ENCODE results near the gene TBX3. TPM values are rescaled to one million over a fixed set of nuclear protein-coding genes. Genes with fewer than 3 reads are reported as not detected.

The TBX3 gene
- polyA plus RNA-seq, 2 of the 4 experiments (the other 2 are of a cell fraction), result 22.8 to 28.0 TPM

DNA sequence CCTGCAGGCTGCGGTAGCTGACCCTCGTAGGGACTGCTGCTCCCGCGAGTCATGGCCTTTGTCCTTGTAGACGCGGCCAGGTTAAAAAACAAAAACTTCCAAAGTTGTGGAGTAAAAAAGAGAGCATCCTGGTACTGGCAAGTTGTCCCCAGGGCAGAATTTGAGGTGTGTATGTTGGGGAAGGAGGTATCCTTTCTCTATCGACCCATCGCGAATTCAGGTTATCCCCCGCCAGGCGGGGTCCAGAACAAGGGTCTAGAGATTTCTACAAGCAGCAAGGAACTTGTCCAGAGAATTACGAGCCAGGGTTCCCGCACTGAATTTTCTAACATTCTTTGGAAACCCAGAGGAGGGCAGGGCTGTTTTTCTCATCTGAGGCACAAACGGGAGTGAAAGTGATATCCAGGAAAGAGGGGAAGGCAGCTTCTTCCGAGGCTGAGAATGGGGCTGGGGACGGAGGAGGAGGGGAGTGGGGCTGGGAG is 16.3 kb downstream of the TBX3 start:
- no peaks in the 10 kb centered on the region for H3K9me3 ChIP-seq
- H3K4me1 ChIP-seq, result peaks cover 28% of the 10 kb centered on the region; the same call in 2 of the 3 replicates
- ChIA-PET CTCF (interaction anchor here (0.7 to 9.3 kb wide), 34 partner anchors 9 to 1279 kb away, joined by 3 to 113 read pairs (median 4); partner anchors contain the start of gene TBX3), POLR2A (interaction anchor here (0.8 to 1.6 kb wide), 4 partner anchors 11 to 1089 kb away, joined by 3 to 19 read pairs (median 6); partner anchors contain the start of gene TBX3)
- FAIRE-seq (no peak), DNase-seq (ENCODE audit: low read depth in 1 of 2, low spot score in 1 of 2) (no peak), ATAC-seq (peak in 1 of 2 experiments; percentile 2; a peak in 3 of 6 replicates)
- H3K4me3 ChIP-seq, result peak overlapping the region; percentile 57; the same call in 2 of the 3 replicates
- 45% methylated on average over 16 of the region's 16 CpGs for WGBS (ENCODE audit: missing lambda C conversion rate)
- H3K27ac ChIP-seq, result peak overlapping the region; percentile 84 to 92
- H3K4me2 ChIP-seq, result peak overlapping the region; percentile 83
- TF ChIP-seq, protein P1, sequence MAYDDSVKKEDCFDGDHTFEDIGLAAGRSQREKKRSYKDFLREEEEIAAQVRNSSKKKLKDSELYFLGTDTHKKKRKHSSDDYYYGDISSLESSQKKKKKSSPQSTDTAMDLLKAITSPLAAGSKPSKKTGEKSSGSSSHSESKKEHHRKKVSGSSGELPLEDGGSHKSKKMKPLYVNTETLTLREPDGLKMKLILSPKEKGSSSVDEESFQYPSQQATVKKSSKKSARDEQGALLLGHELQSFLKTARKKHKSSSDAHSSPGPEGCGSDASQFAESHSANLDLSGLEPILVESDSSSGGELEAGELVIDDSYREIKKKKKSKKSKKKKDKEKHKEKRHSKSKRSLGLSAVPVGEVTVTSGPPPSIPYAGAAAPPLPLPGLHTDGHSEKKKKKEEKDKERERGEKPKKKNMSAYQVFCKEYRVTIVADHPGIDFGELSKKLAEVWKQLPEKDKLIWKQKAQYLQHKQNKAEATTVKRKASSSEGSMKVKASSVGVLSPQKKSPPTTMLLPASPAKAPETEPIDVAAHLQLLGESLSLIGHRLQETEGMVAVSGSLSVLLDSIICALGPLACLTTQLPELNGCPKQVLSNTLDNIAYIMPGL (CRISPR knock-in tag; IDR thresholded peaks at IDR 0.05; ENCODE audit: borderline replicate concordance), result no peak
- no peak for TF ChIP-seq ESRRA (IDR thresholded peaks at IDR 0.05; ENCODE audit: borderline replicate concordance, low read length)
- no peak for TF ChIP-seq SMC3 (IDR thresholded peaks at IDR 0.05)
- no peak for TF ChIP-seq HEYL (CRISPR knock-in tag; IDR thresholded peaks at IDR 0.05)
- no peak for TF ChIP-seq HOXB5 (CRISPR knock-in tag; IDR thresholded peaks at IDR 0.05)
- TF ChIP-seq TFCP2L1 (CRISPR knock-in tag; IDR thresholded peaks at IDR 0.05), result no peak
- TF ChIP-seq JUN (IDR thresholded peaks at IDR 0.05), result no peak
- TF ChIP-seq BHLHE40 (IDR thresholded peaks at IDR 0.05; ENCODE audit: low read depth, low read length), result no peak
- TF ChIP-seq NFE2L2 (conservative IDR thresholded peaks at IDR 0.05; ENCODE audit: low read length), result no peak
- TF ChIP-seq, protein P2, sequence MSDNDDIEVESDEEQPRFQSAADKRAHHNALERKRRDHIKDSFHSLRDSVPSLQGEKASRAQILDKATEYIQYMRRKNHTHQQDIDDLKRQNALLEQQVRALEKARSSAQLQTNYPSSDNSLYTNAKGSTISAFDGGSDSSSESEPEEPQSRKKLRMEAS (IDR thresholded peaks at IDR 0.05), result no peak
- TF ChIP-seq, protein P3, sequence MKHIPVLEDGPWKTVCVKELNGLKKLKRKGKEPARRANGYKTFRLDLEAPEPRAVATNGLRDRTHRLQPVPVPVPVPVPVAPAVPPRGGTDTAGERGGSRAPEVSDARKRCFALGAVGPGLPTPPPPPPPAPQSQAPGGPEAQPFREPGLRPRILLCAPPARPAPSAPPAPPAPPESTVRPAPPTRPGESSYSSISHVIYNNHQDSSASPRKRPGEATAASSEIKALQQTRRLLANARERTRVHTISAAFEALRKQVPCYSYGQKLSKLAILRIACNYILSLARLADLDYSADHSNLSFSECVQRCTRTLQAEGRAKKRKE (CRISPR knock-in tag; IDR thresholded peaks at IDR 0.05; ENCODE audit: low read depth), result no peak
- no peak for TF ChIP-seq CBX8 (IDR thresholded peaks at IDR 0.05)
- no peak for TF ChIP-seq TP53 (CRISPR knock-in tag; IDR thresholded peaks at IDR 0.05)
- TF ChIP-seq JUNB (IDR thresholded peaks at IDR 0.05), result no peak
- TF ChIP-seq MAFK (IDR thresholded peaks at IDR 0.05; ENCODE audit: partially characterized antibody), result no peak
- no peak for TF ChIP-seq CHD4 (IDR thresholded peaks at IDR 0.05; ENCODE audit: borderline replicate concordance)
- no peak for TF ChIP-seq POLR2A (IDR thresholded peaks at IDR 0.05; ENCODE audit: low read length)
- no peak for TF ChIP-seq NR3C1 (IDR thresholded peaks at IDR 0.05)
- no peak for TF ChIP-seq HOXB13 (CRISPR knock-in tag; IDR thresholded peaks at IDR 0.05; ENCODE audit: low read depth)
- TF ChIP-seq, protein P4, sequence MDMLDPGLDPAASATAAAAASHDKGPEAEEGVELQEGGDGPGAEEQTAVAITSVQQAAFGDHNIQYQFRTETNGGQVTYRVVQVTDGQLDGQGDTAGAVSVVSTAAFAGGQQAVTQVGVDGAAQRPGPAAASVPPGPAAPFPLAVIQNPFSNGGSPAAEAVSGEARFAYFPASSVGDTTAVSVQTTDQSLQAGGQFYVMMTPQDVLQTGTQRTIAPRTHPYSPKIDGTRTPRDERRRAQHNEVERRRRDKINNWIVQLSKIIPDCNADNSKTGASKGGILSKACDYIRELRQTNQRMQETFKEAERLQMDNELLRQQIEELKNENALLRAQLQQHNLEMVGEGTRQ (IDR thresholded peaks at IDR 0.05), result no peak

DNA sequence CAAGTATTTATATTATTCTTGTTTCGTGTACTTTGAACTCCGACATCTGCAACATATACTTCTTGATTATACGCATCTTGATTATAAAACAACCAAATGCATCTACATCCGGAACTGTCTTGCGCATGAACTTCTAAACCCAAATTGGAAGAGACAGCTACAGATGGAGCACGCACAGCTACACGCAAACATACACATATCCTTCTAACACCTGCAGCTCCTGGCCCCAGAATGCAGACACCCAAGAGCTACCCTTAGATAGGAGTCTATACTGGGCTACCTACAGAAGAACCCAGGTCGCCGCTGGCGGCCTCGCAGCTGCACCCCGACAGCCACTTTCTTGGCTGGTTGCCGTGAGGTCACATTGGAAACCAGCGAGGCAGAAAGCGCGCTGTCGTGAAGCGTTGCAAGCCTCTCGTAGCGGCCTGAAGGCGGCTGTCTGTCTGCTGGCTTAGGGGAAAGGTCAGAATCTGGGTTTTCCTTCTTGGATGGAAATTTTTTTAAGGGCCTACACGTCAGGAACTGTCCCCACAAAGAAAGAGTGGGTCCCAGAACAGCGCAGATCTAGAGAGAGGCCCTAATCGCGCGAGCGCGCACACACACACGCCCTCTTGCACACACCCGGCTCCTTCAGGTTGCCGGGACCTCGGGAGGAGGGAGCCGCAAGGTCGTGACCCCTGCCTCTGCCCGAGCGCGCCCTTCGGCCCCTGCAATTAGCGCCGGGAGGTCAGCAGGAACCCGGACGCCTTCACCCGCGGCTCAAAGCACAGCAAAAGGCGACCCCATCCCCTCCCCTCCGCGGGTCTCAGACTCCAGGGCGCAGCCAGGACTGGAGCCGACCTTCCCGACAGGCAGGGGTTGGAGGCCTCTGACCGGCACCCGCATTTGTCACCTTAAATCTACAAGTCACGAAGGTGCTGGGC is 17.0 kb downstream of the TBX3 start:
- no peak for DNase-seq (ENCODE audit: low read depth in 1 of 2, low spot score in 1 of 2)
- H3K4me2 ChIP-seq, result peak overlapping the region; percentile 83
- no peak for FAIRE-seq
- H3K27ac ChIP-seq, result peak overlapping the region; percentile 84 to 92
- ATAC-seq, result no peak
- ChIA-PET POLR2A (no interaction called here), CTCF (interaction anchor here (0.7 to 9.3 kb wide), 25 partner anchors 9 to 1280 kb away, joined by 3 to 113 read pairs (median 6); partner anchors contain the start of gene TBX3)
- H3K4me1 ChIP-seq, result peaks cover 34% of the 10 kb centered on the region; the same call in 2 of the 3 replicates
- no peaks in the 10 kb centered on the region for H3K9me3 ChIP-seq
- 92% methylated on average over 50 of the region's 53 CpGs for WGBS (ENCODE audit: missing lambda C conversion rate)
- TF ChIP-seq CBX8 (IDR thresholded peaks at IDR 0.05) (no peak), RNF2 (IDR thresholded peaks at IDR 0.05; ENCODE audit: borderline replicate concordance, low read depth) (no peak), RFX5 (IDR thresholded peaks at IDR 0.05) (no peak), BHLHE40 (IDR thresholded peaks at IDR 0.05; ENCODE audit: low read depth, low read length) (no peak), JUNB (IDR thresholded peaks at IDR 0.05) (no peak), EHMT2 (IDR thresholded peaks at IDR 0.05; ENCODE audit: low read depth) (no peak)
- no peak overlapping the region for H3K4me3 ChIP-seq

Measured in A549 (cell line).